Liver (tissue), 9 donors: Measurements from ENCODE around the gene SELENOF. TPM values are rescaled to one million over a fixed set of nuclear protein-coding genes. Genes with fewer than 3 reads are reported as not detected.

Experiments
- DNase-seq: peaks from one replicate; pipeline ENCODE4 v3.0.0-alpha.2; 2017; ENCODE audit warnings: low spot score
- H3K27ac ChIP-seq, 2 donors: one replicate each; pipeline ENCODE4 v1.7.0; 2013; ENCODE audit warnings: inconsistent platforms in 2 of 2, low read length in 2 of 2, control low read depth in 1 of 2, low read depth in 1 of 2, mild to moderate bottlenecking in 1 of 2
- H3K27me3 ChIP-seq, 4 donors: one replicate each; pipeline versions ENCODE4 v1.6.1 to v1.7.0; 2013; ENCODE audit warnings: low read length in 3 of 4, inconsistent platforms in 1 of 4, mild to moderate bottlenecking in 1 of 4, moderate library complexity in 1 of 4; ENCODE audit not compliant: control insufficient read depth in 4 of 4, insufficient read depth in 4 of 4
- H3K36me3 ChIP-seq, 4 donors: one replicate each; pipeline versions ENCODE4 v1.6.1 to v1.7.0; 2013; ENCODE audit warnings: low read length in 3 of 4, mild to moderate bottlenecking in 3 of 4, low read depth in 1 of 4, moderate library complexity in 1 of 4; ENCODE audit not compliant: control insufficient read depth in 4 of 4, insufficient read depth in 3 of 4
- H3K4me1 ChIP-seq, 4 donors: one replicate each; pipeline versions ENCODE4 v1.6.1 to v1.7.0; 2013; ENCODE audit warnings: low read length in 3 of 4, mild to moderate bottlenecking in 3 of 4, moderate library complexity in 1 of 4; ENCODE audit not compliant: control insufficient read depth in 4 of 4, insufficient read depth in 4 of 4
- H3K4me3 ChIP-seq, 3 donors: one replicate each; pipeline versions ENCODE4 v1.6.1 to v1.7.0; 2013; ENCODE audit warnings: low read length in 3 of 3, control low read depth in 1 of 3, low read depth in 1 of 3, mild to moderate bottlenecking in 1 of 3
- H3K9ac ChIP-seq, 2 donors: one replicate each; pipeline ENCODE4 v1.7.0; 2013; ENCODE audit warnings: low read length in 2 of 2, mild to moderate bottlenecking in 2 of 2, moderate library complexity in 2 of 2, control low read depth in 1 of 2, low read depth in 1 of 2
- H3K9me3 ChIP-seq, 4 donors: one replicate each; pipeline versions ENCODE4 v1.6.1 to v1.7.0; 2013; ENCODE audit warnings: low read length in 3 of 4; ENCODE audit not compliant: control insufficient read depth in 4 of 4
- ATF3 ChIP-seq: IDR thresholded peaks from 2 replicates; pipeline ENCODE4 v1.6.1; 2016; ENCODE audit warnings: antibody characterized with exemption
- CTCF ChIP-seq: fragments of 150-350 bp; IDR thresholded peaks from 2 replicates; pipeline ENCODE4 v1.5.1; 2017; ENCODE audit warnings: improper control_type of control experiment, low read depth, low read length; ENCODE audit not compliant: missing input control
- FOXA2 ChIP-seq: IDR thresholded peaks from 2 replicates; pipeline ENCODE4 v1.6.1; 2016; ENCODE audit warnings: antibody characterized with exemption
- HNF4A ChIP-seq, 2 donors: conservative IDR thresholded peaks; 2 replicates each; pipeline ENCODE4 v1.6.1; 2016; ENCODE audit warnings: antibody characterized with exemption in 2 of 2, mild to moderate bottlenecking in 2 of 2
- JUND ChIP-seq, 2 donors: IDR thresholded peaks; 2 replicates each; pipeline ENCODE4 v1.6.1; 2016; ENCODE audit warnings: antibody characterized with exemption in 2 of 2
- MAX ChIP-seq: IDR thresholded peaks from 2 replicates; pipeline ENCODE4 v1.6.1; 2016; ENCODE audit warnings: antibody characterized with exemption
- NR2F2 ChIP-seq: IDR thresholded peaks from 2 replicates; pipeline ENCODE4 v1.6.1; 2016; ENCODE audit warnings: antibody characterized with exemption
- RAD21 ChIP-seq, 2 donors: IDR thresholded peaks; 2 replicates each; pipeline ENCODE4 v1.6.1; 2016; ENCODE audit warnings: antibody characterized with exemption in 2 of 2, mild to moderate bottlenecking in 2 of 2
- REST ChIP-seq: IDR thresholded peaks from 2 replicates; pipeline ENCODE4 v1.6.1; 2016; ENCODE audit warnings: antibody characterized with exemption, mild to moderate bottlenecking
- RXRA ChIP-seq, 2 donors: IDR thresholded peaks; 2 replicates each; pipeline ENCODE4 v1.6.1; 2017 to 2018; ENCODE audit warnings: antibody characterized with exemption in 2 of 2, mild to moderate bottlenecking in 1 of 2
- YY1 ChIP-seq: IDR thresholded peaks from 2 replicates; pipeline ENCODE4 v1.6.1; 2016; ENCODE audit warnings: antibody characterized with exemption, mild to moderate bottlenecking
- ZBTB33 ChIP-seq: IDR thresholded peaks from 2 replicates; pipeline ENCODE4 v1.6.1; 2016; ENCODE audit warnings: antibody characterized with exemption
- WGBS: extraction: QIAGEN DNeasy Blood & Tissue Kit; methylation state at CpG from one replicate; pipeline ENCODE4 v1.1.7; 2013; 5-methylcytosine and 5-hydroxymethylcytosine counted together
- polyA plus RNA-seq, 2 donors: library from polyadenylated mRNA; stranded (reverse) in 1 of 2; unstranded in 1 of 2; fragments of 200-250 nt in 1 of 2; fragments of >200 nt in 1 of 2; fragmentation: Nextera tagmentation in 1 of 2; extraction: Ambion mirVana in 1 of 2; gene quantifications; one replicate each; pipeline versions ENCODE4 v1.2.1 to v1.2.3, GENCODE V29; 2013 to 2015
- total RNA-seq, 2 donors: library from RNA; depleted of rRNA; stranded (reverse); fragments of >200 nt; gene quantifications; one replicate each; pipeline ENCODE4 v1.2.3, GENCODE V29; 2014
- donor health status: healthy.
- donor health status: healthy.
- donor health status: healthy.
- donor health status: healthy.
- donor health status: healthy.

Gene SELENOF
- total and polyA plus RNA-seq, 4 donors, result 80.4 to 143 (median 99.7) TPM

GRCh38 chr1:86939406-86939805, 25.5 kb upstream of the SELENOF start (continued):
- TF ChIP-seq ZBTB33 (no peak), NR2F2 (no peak)

- H3K4me3 ChIP-seq, result no peak overlapping the region
- TF ChIP-seq YY1 (no peak), JUND (IDR thresholded peaks at IDR 0.05) (no peak), RXRA (IDR thresholded peaks at IDR 0.05) (no peak), MAX (no peak), RAD21 (IDR thresholded peaks at IDR 0.05) (no peak), FOXA2 (no peak), HNF4A (conservative IDR thresholded peaks at IDR 0.05) (no peak), CTCF (no peak), REST (no peak), ATF3 (no peak), NR2F2 (no peak)
- no peaks in the 10 kb centered on the region for H3K27me3 ChIP-seq
- H3K9me3 ChIP-seq, result no peaks in the 10 kb centered on the region
- 87% methylated on average over 2 of the region's 2 CpGs for WGBS
- no peaks in the 10 kb centered on the region for H3K36me3 ChIP-seq
- H3K27ac ChIP-seq, result no peak overlapping the region
- no peak overlapping the region for H3K9ac ChIP-seq
- peaks cover 0 to 13% (median 6%) of the 10 kb centered on the region in 4 donors for H3K4me1 ChIP-seq
- no peak for DNase-seq
Measured at GRCh38 chr1:86938855-86939254, 24.9 kb upstream of the SELENOF start.

GRCh38 chr1:86938450-86938849, 24.5 kb upstream of the SELENOF start:
- H3K4me1 ChIP-seq, result peaks cover 0 to 16% (median 6%) of the 10 kb centered on the region in 4 donors
- no peak overlapping the region for H3K9ac ChIP-seq
- TF ChIP-seq HNF4A (conservative IDR thresholded peaks at IDR 0.05) (peak in 1 of 2 donors; percentile 10), CTCF (no peak)
- H3K4me3 ChIP-seq, result no peak overlapping the region
- no peaks in the 10 kb centered on the region for H3K9me3 ChIP-seq
- 28% methylated on average over 1 of the region's 1 CpG for WGBS
- no peak overlapping the region for H3K27ac ChIP-seq
- no peaks in the 10 kb centered on the region for H3K27me3 ChIP-seq
- no peak for DNase-seq
- no peaks in the 10 kb centered on the region for H3K36me3 ChIP-seq
